Vagina (tissue), 2 donors: Measurements from ENCODE around the gene LRIF1.

ENCODE experiments used
- CTCF ChIP-seq, 3 experiments: fragments of 450-650 bp in 2 of 3; fragments of 200-600 bp in 1 of 3; sonication (generic) in 1 of 3; IDR thresholded peaks; one replicate each; pipeline ENCODE4 v1.5.1; 2017 to 2019; ENCODE audit warnings: antibody characterized with exemption in 3 of 3, mild to moderate bottlenecking in 2 of 3, moderate library complexity in 2 of 3
- POLR2AphosphoS5 ChIP-seq, 2 donors: sonication (generic); formaldehyde crosslinking; IDR thresholded peaks; one replicate each; pipeline ENCODE4 v1.9.0; 2017; ENCODE audit warnings: antibody characterized with exemption in 2 of 2, mild to moderate bottlenecking in 2 of 2, low read depth in 1 of 2; ENCODE audit not compliant: insufficient read depth in 1 of 2

- TF ChIP-seq CTCF (IDR thresholded peaks at IDR 0.05), result no peak
- no peak for TF ChIP-seq POLR2AphosphoS5 (IDR thresholded peaks at IDR 0.05; ENCODE audit: insufficient read depth in 1 of 2, low read depth in 1 of 2)
These were observed 18.6 kb upstream of the LRIF1 start for GRCh38 chr1:110982320-110982719.
